Right lobe of liver (tissue), 6 donors: Measurements from ENCODE around the gene BRD4. TPM values are rescaled to one million over a fixed set of nuclear protein-coding genes. Genes with fewer than 3 reads are reported as not detected.

ENCODE experiments used
- ATAC-seq, 4 donors: fragments of 200-7000 bp; cut with Tn5 transposase; one replicate each; pipeline ENCODE4 v1.9.1; 2020; ENCODE audit warnings: mild to moderate bottlenecking in 4 of 4, moderate library complexity in 4 of 4
- DNase-seq, 3 donors: peaks; one replicate each; pipeline ENCODE4 v3.0.0-alpha.2; 2020
- H3K27ac ChIP-seq, 3 donors: fragments of 200-600 bp; one replicate each; pipeline ENCODE4 v1.8.0; 2022
- H3K27me3 ChIP-seq, 2 donors: fragments of 200-600 bp; one replicate each; pipeline ENCODE4 v1.8.0; 2022
- H3K36me3 ChIP-seq, 4 donors: fragments of 200-600 bp; sonication (generic) in 1 of 4; one replicate each; pipeline versions ENCODE4 v1.5.1 to v1.8.0; 2017 to 2022; ENCODE audit warnings: control low read depth in 1 of 4
- H3K4me1 ChIP-seq, 4 donors: fragments of 200-600 bp; sonication (generic) in 1 of 4; one replicate each; pipeline versions ENCODE4 v1.5.1 to v1.8.0; 2017 to 2022; ENCODE audit warnings: control low read depth in 1 of 4
- H3K4me3 ChIP-seq, 3 donors: fragments of 200-600 bp; one replicate each; pipeline ENCODE4 v1.8.0; 2022
- H3K9me3 ChIP-seq, 4 donors: fragments of 200-600 bp; sonication (generic) in 1 of 4; one replicate each; pipeline versions ENCODE4 v1.5.1 to v1.8.0; 2017 to 2022; ENCODE audit warnings: control low read depth in 1 of 4
- POLR2A ChIP-seq: fragments of 450-650 bp; IDR thresholded peaks from one replicate; pipeline ENCODE4 v1.6.1; 2017; ENCODE audit warnings: antibody characterized with exemption, mild to moderate bottlenecking
- WGBS: methylation state at CpG from one replicate; pipeline ENCODE4 v1.1.6; 2018; ENCODE audit warnings: low coverage, low lambda C conversion rate; ENCODE audit not compliant: insufficient coverage; ENCODE audit errors: missing lambda C conversion rate; 5-methylcytosine and 5-hydroxymethylcytosine counted together
- intact Hi-C, 2 donors: fragments of 100-400 bp; cut with DNase I; formaldehyde crosslinking; loops; one replicate each; pipeline versions ENCODE4 v1.11.2 to v1.14.1; 2022
- total RNA-seq, 6 experiments: library from RNA; depleted of rRNA in 2 of 6; stranded (reverse); fragments of >200 nt in 2 of 6; fragmentation: NEBNext Ultra II Directional in 3 of 6; extraction: Animal tissue kit (Norgen Biotek cat#: 25700) in 3 of 6; gene quantifications; one replicate each; pipeline versions ENCODE4 v1.1.0 to v1.2.4, GENCODE V29; 2016 to 2023
- TF ChIP-seq, protein P1 (sequence below), 4 donors: fragments of 200-600 bp in 3 of 4; fragments of 450-650 bp in 1 of 4; IDR thresholded peaks; one replicate each; pipeline versions ENCODE4 v1.5.1 to v1.8.0; 2016 to 2022; ENCODE audit warnings: antibody characterized with exemption in 4 of 4, mild to moderate bottlenecking in 2 of 4
- donor health status: DM: no; HTN: yes; CAD: no.
- donor health status: DM: no; HTN: no; CAD: no.
- donor health status: DM: no; HTN: no; CAD: no.
- donor health status: DM: no; HTN: yes; CAD: no.
- donor health status: DM: no; HTN: yes; CAD: no.

Gene BRD4
- total RNA-seq, 6 experiments from 2014 or later = 20.0 to 52.6 (median 40.6) TPM

DNA sequence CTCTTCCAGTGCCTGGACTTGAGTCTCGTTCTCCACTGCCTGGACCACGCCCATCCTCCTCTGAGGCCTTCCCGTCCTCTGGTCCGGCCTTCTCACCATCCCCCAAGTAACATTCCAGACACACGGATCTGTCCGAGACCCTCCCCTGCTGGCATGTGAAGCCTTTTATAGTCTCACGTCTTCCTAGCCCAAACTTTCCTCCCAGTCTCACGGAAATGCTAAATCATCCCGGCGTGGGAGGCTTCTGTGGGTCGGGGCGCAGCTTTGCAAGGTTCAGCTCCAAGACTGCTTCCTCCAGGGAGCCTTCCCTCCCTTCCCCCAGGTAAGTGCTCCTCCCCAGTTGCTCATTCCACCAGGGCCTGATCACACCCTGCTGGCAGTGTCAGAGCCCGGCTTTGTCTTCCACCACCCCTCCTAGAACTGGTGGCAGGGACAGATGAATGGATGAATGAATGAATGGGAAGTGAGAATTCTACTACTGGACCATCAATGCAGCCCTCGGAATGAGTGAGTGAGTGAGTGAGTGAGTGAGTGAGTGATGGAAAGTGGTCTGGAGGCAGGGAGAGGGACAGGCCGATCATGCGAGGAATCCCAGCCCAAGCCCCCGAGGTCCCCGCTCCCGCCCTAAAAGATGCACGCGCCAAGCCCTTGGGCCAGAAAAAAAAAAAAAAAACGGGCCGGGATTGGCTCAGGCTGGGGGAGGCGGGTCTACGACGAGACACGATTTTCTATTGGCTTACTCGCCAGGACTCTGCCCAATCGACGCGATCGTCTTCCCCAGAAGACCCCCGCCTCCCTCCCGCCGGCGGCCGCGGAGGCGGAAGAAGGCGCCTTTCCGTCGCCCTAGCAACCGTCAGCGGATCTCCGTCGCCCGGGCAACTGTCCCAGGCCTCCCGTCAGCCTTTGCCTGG is 109.3 kb downstream of the BRD4 start:
- no peaks in the 10 kb centered on the region for H3K4me1 ChIP-seq
- ATAC-seq (peak; percentile 87 to 93 (median 90)), DNase-seq (peak; percentile 78 to 87 (median 87))
- TF ChIP-seq, protein P1, sequence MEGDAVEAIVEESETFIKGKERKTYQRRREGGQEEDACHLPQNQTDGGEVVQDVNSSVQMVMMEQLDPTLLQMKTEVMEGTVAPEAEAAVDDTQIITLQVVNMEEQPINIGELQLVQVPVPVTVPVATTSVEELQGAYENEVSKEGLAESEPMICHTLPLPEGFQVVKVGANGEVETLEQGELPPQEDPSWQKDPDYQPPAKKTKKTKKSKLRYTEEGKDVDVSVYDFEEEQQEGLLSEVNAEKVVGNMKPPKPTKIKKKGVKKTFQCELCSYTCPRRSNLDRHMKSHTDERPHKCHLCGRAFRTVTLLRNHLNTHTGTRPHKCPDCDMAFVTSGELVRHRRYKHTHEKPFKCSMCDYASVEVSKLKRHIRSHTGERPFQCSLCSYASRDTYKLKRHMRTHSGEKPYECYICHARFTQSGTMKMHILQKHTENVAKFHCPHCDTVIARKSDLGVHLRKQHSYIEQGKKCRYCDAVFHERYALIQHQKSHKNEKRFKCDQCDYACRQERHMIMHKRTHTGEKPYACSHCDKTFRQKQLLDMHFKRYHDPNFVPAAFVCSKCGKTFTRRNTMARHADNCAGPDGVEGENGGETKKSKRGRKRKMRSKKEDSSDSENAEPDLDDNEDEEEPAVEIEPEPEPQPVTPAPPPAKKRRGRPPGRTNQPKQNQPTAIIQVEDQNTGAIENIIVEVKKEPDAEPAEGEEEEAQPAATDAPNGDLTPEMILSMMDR (IDR thresholded peaks at IDR 0.05) = no peak
- no peak for TF ChIP-seq POLR2A
- peaks cover 0 to 5% of the 10 kb centered on the region in 2 donors for H3K27me3 ChIP-seq
- 3% methylated on average over 25 of the region's 48 CpGs for WGBS
- no peaks in the 10 kb centered on the region for H3K9me3 ChIP-seq
- peak overlapping the region; percentile 35 to 58 (median 37) for H3K4me3 ChIP-seq
- intact Hi-C loops = no loop called here
- H3K27ac ChIP-seq = no peak overlapping the region
- no peaks in the 10 kb centered on the region for H3K36me3 ChIP-seq

DNA sequence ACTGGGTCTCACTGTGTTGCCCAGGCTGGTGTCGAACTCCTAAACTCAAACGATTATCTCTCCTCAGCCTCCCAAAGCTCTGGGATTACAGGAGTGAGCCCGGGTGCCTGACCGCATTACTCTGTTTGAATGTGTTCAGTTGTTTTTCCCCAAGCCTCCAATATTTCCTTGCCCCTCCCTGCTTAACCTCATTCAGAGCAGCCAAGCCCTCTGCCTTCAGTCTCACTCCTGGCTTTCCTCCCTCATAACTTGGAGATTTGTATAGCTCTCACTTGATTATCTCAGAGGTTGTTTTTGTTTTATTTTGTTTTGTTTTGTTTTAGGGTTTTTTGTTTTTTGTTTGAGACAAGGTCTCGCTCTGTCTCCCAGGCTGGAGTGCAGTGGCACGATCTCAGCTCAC is 111.5 kb downstream of the BRD4 start:
- no peak for DNase-seq
- H3K36me3 ChIP-seq = no peaks in the 10 kb centered on the region
- TF ChIP-seq, protein P1 (IDR thresholded peaks at IDR 0.05) = no peak
- TF ChIP-seq POLR2A = no peak
- no peak overlapping the region for H3K4me3 ChIP-seq
- no peaks in the 10 kb centered on the region for H3K9me3 ChIP-seq
- intact Hi-C loops = no loop called here
- ATAC-seq = no peak
- no peaks in the 10 kb centered on the region for H3K4me1 ChIP-seq
- peaks cover 0 to 5% of the 10 kb centered on the region in 2 donors for H3K27me3 ChIP-seq
- 70% methylated on average over 6 of the region's 6 CpGs for WGBS
- H3K27ac ChIP-seq = no peak overlapping the region

DNA sequence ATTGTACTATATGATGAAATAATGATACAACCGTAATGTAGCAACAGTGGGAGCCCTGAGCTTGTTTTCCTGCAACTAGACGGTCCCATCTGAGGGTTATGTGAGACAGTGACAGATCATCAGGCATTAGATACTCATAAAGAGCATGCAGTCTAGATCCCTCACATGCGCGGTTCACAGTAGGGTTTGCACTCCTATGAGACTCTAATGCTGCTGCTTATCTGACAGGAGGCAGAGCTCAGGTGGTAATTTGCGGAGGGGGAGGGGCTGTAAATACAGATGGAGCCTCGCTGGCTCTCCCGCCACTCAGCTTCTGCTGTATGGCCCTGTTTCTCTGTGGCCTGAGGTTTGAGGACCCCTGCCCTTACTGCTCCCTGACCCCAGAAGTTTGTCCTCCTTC is 113.8 kb downstream of the BRD4 start:
- Histone ChIP-seq H3K36me3 (no peaks in the 10 kb centered on the region), H3K9me3 (no peaks in the 10 kb centered on the region), H3K27ac (no peak overlapping the region), H3K27me3 (peaks cover 0 to 2% of the 10 kb centered on the region in 2 donors), H3K4me1 (no peaks in the 10 kb centered on the region), H3K4me3 (no peak overlapping the region)
- TF ChIP-seq, protein P1 (IDR thresholded peaks at IDR 0.05) = no peak
- TF ChIP-seq POLR2A = no peak
- ATAC-seq (no peak), DNase-seq (no peak)
- intact Hi-C loops = no loop called here
- 56% methylated on average over 7 of the region's 7 CpGs for whole genome bisulfite sequencing

DNA sequence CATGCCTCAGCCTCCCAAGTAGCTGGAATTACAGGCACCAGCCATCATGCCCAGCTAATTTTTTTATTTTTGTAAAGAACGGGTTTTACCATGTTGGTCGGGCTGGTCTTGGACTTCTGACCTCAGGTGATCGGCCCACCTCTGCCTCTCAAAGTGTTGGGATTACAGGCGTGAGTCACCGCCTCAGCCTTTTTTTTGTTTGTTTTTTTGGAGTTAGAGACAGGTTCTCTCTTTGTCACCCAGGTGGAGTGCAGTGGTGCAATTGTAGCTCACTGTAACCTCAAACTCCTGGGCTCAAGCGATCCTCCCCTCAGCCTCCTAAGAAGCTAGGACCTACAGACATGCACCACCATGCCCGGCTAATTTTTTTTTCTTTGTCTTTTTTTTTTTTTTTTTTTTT is 116.0 kb downstream of the BRD4 start:
- no peaks in the 10 kb centered on the region for H3K9me3 ChIP-seq
- H3K4me1 ChIP-seq = no peaks in the 10 kb centered on the region
- H3K27me3 ChIP-seq = no peaks in the 10 kb centered on the region
- H3K4me3 ChIP-seq = no peak overlapping the region
- H3K27ac ChIP-seq = no peak overlapping the region
- no peak for DNase-seq
- WGBS = 56% methylated on average over 7 of the region's 7 CpGs
- no peaks in the 10 kb centered on the region for H3K36me3 ChIP-seq
- ATAC-seq = no peak
- TF ChIP-seq POLR2A = no peak
- TF ChIP-seq, protein P1 (IDR thresholded peaks at IDR 0.05) = no peak
- intact Hi-C loops = no loop called here
